GM19324 (cell line): ENCODE data around the gene FGFBP3.

Source experiments
- ATAC-seq: cut with Tn5 transposase; IDR thresholded peaks from one replicate; pipeline ENCODE4 v1.9.1; 2021; ENCODE audit warnings: mild to moderate bottlenecking, moderate library complexity; ENCODE audit not compliant: unreplicated experiment, low FRiP score

FGFBP3 gene

GRCh38 chr10:91860885-91861284 is 48.4 kb downstream of the FGFBP3 start:
- no peak for ATAC-seq

GRCh38 chr10:91856637-91857036 is 52.6 kb downstream of the FGFBP3 start:
- no peak for ATAC-seq
